Gastroesophageal sphincter (tissue), 4 donors: ENCODE data around the gene STARD13. TPM values are rescaled to one million over a fixed set of nuclear protein-coding genes. Genes with fewer than 3 reads are reported as not detected.

Experiments
- ATAC-seq: fragments of 150-250 bp; one replicate; pipeline ENCODE4 v1.9.1; 2016; ENCODE audit warnings: mild to moderate bottlenecking, moderate library complexity
- H3K27ac ChIP-seq, 4 donors: fragments of 200-600 bp; sonication (generic) in 3 of 4; 1 replicate in 3 of 4; 2 replicates in 1 of 4; pipeline ENCODE4 v1.5.1; 2016 to 2019
- H3K27me3 ChIP-seq: fragments of 200-600 bp; sonication (generic); one replicate; pipeline ENCODE4 v1.5.1; 2019
- H3K36me3 ChIP-seq, 2 donors: fragments of 200-600 bp; sonication (generic); one replicate each; pipeline ENCODE4 v1.5.1; 2019; ENCODE audit warnings: control low read depth in 1 of 2
- H3K4me1 ChIP-seq, 3 donors: fragments of 200-600 bp; sonication (generic); 1 replicate in 2 of 3; 2 replicates in 1 of 3; pipeline ENCODE4 v1.5.1; 2016 to 2019; ENCODE audit warnings: control low read depth in 2 of 3
- H3K4me3 ChIP-seq, 2 donors: fragments of 200-600 bp; sonication (generic); one replicate each; pipeline ENCODE4 v1.5.1; 2019; ENCODE audit warnings: mild to moderate bottlenecking in 1 of 2, moderate library complexity in 1 of 2
- H3K9me3 ChIP-seq, 3 donors: fragments of 200-600 bp; sonication (generic); one replicate each; pipeline ENCODE4 v1.5.1; 2017 to 2019; ENCODE audit warnings: control low read depth in 2 of 3
- EP300 ChIP-seq: sonication (generic); formaldehyde crosslinking; IDR thresholded peaks from one replicate; pipeline ENCODE4 v1.6.1; 2017; ENCODE audit warnings: antibody characterized with exemption, mild to moderate bottlenecking
- POLR2A ChIP-seq, 2 donors: fragments of 450-650 bp; IDR thresholded peaks; one replicate each; pipeline ENCODE4 v1.6.1; 2017; ENCODE audit warnings: antibody characterized with exemption in 2 of 2, mild to moderate bottlenecking in 2 of 2, moderate library complexity in 1 of 2
- POLR2AphosphoS5 ChIP-seq: sonication (generic); formaldehyde crosslinking; IDR thresholded peaks from one replicate; pipeline ENCODE4 v1.6.1; 2017; ENCODE audit warnings: antibody characterized with exemption
- WGBS, 2 donors: methylation state at CpG; one replicate each; pipeline ENCODE4 v1.1.5; 2018; ENCODE audit warnings: low coverage in 1 of 2; 5-methylcytosine and 5-hydroxymethylcytosine counted together
- total RNA-seq, 4 donors: library from RNA; depleted of rRNA; stranded (reverse); fragments of >200 nt; gene quantifications; one replicate each; pipeline ENCODE4 v1.1.0, GENCODE V29; 2016
- TF ChIP-seq, protein P1 (sequence below), 4 experiments: fragments of 200-600 bp in 2 of 4; fragments of 450-650 bp in 2 of 4; sonication (generic) in 1 of 4; IDR thresholded peaks; one replicate each; pipeline ENCODE4 v1.5.1; 2017 to 2019; ENCODE audit warnings: antibody characterized with exemption in 4 of 4, mild to moderate bottlenecking in 2 of 4, moderate library complexity in 2 of 4

The STARD13 gene
- total RNA-seq, 4 donors from 2014 or later, result 46.2 to 63.3 (median 49.3) TPM

DNA sequence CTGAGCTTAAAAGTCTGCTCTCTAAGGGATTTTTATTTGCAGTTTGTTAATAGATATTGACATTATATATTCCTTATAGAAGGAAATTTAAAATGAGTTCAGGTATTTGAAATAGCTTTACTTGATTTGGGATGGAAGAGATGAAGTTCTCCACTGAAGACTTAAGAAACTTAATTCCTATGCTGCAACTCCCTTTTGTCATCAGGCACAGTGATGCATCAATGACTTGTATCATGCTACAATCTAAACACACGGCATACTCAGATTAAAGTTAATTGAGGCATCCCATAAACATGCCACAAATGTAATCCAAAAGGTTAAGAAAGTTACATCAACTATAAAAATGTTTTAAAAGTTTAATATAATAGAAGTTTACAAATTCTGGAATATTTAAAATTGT lies 109.0 kb downstream of the STARD13 start:
- 13 to 31% methylated on average over 1 of the region's 1 CpG for WGBS, 2 donors
- no peak for TF ChIP-seq POLR2AphosphoS5
- TF ChIP-seq, protein P1, sequence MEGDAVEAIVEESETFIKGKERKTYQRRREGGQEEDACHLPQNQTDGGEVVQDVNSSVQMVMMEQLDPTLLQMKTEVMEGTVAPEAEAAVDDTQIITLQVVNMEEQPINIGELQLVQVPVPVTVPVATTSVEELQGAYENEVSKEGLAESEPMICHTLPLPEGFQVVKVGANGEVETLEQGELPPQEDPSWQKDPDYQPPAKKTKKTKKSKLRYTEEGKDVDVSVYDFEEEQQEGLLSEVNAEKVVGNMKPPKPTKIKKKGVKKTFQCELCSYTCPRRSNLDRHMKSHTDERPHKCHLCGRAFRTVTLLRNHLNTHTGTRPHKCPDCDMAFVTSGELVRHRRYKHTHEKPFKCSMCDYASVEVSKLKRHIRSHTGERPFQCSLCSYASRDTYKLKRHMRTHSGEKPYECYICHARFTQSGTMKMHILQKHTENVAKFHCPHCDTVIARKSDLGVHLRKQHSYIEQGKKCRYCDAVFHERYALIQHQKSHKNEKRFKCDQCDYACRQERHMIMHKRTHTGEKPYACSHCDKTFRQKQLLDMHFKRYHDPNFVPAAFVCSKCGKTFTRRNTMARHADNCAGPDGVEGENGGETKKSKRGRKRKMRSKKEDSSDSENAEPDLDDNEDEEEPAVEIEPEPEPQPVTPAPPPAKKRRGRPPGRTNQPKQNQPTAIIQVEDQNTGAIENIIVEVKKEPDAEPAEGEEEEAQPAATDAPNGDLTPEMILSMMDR (IDR thresholded peaks at IDR 0.05), result no peak
- no peak for TF ChIP-seq EP300
- H3K4me1 ChIP-seq, result peaks cover under 1 to 85% (median 4%) of the 10 kb centered on the region in 3 donors
- H3K4me3 ChIP-seq, result no peak overlapping the region
- peaks cover 0 to 6% of the 10 kb centered on the region in 2 donors for H3K36me3 ChIP-seq
- no peak for ATAC-seq
- no peaks in the 10 kb centered on the region for H3K27me3 ChIP-seq
- H3K27ac ChIP-seq, result peak overlapping the region in 1 of 4 donors; percentile 30
- H3K9me3 ChIP-seq, result no peaks in the 10 kb centered on the region

DNA sequence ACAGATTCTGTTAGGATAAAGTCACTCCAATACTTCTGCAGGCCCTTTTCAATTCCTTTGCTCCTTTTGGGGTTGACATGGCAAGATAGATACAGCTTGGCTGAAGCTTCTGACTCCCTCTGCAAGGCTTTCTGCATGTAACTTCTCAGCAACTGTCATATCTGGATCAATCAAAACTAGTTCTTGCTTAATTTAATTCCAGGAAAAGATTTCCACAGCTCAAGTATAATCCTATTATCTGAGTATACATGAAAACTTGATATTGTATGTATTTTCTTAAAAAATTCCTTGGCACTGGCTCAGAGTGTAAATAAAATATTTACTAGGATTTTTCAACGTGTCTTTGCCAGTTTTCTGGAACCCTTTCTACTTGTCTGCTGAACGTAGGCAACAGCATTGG lies 109.6 kb downstream of the STARD13 start:
- TF ChIP-seq POLR2AphosphoS5 (no peak), POLR2A (IDR thresholded peaks at IDR 0.05) (no peak), EP300 (no peak)
- TF ChIP-seq, protein P1 (IDR thresholded peaks at IDR 0.05), result no peak
- H3K27ac ChIP-seq, result peak overlapping the region in 3 of 4 donors; percentile 26 to 43 (median 29)
- no peaks in the 10 kb centered on the region for H3K27me3 ChIP-seq
- no peak for ATAC-seq
- peaks cover 0 to 85% (median 4%) of the 10 kb centered on the region in 3 donors for H3K4me1 ChIP-seq
- H3K4me3 ChIP-seq, result no peak overlapping the region
- H3K36me3 ChIP-seq, result peaks cover 0 to 6% of the 10 kb centered on the region in 2 donors
- H3K9me3 ChIP-seq, result no peaks in the 10 kb centered on the region
- WGBS, 2 donors, result 28 to 31% methylated on average over 2 of the region's 2 CpGs

DNA sequence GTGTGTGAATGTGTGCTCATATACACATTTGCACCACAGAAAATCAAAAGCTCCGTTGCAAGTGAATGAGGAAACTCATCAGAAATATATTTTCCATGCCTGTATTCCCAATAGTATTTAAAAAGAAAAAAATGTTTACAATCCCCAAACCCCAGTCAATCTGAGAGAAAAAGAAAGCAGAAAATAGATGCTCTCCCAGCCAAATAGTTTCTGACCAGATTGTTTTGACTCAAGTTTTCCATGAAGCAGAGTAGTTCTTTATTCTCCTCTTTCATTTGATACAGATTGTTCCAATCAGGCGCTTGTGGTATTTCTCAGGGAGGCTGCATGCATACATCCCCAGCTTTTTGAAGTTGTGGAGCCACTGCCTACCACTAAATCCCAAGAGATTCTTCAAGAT lies 110.6 kb downstream of the STARD13 start:
- TF ChIP-seq POLR2AphosphoS5, result no peak
- TF ChIP-seq EP300, result no peak
- TF ChIP-seq, protein P1 (IDR thresholded peaks at IDR 0.05), result no peak
- TF ChIP-seq POLR2A (IDR thresholded peaks at IDR 0.05), result no peak
- no peak for ATAC-seq
- Histone ChIP-seq H3K4me3 (no peak overlapping the region), H3K27me3 (no peaks in the 10 kb centered on the region), H3K4me1 (peaks cover 0 to 88% (median 4%) of the 10 kb centered on the region in 3 donors), H3K9me3 (no peaks in the 10 kb centered on the region), H3K27ac (peak overlapping the region in 3 of 4 donors; percentile 26 to 43 (median 29)), H3K36me3 (peaks cover 0 to 6% of the 10 kb centered on the region in 2 donors)
- WGBS, 2 donors, result 57 to 59% methylated on average over 2 of the region's 2 CpGs

DNA sequence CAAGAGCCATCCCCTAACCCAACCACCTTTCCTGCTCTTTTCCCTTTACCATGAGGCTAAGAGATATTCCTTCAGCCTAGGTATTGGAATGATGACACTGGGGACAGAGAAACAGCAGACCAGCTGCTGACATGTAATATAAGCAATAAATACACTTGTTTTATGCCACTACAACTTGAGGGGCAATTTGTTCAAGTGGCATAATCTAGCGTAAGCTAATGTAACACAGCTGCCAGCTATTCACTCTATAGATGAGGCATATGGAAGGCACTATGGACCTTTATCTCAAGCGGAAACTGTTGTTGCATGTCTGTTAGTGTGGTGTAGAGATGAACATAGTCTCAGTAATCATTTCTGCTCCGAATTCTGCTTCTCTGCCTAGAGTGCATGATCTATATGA lies 111.1 kb downstream of the STARD13 start:
- no peak for TF ChIP-seq EP300
- TF ChIP-seq, protein P1 (IDR thresholded peaks at IDR 0.05), result no peak
- TF ChIP-seq POLR2A (IDR thresholded peaks at IDR 0.05), result no peak
- 77 to 82% methylated on average over 3 of the region's 3 CpGs for WGBS, 2 donors

DNA sequence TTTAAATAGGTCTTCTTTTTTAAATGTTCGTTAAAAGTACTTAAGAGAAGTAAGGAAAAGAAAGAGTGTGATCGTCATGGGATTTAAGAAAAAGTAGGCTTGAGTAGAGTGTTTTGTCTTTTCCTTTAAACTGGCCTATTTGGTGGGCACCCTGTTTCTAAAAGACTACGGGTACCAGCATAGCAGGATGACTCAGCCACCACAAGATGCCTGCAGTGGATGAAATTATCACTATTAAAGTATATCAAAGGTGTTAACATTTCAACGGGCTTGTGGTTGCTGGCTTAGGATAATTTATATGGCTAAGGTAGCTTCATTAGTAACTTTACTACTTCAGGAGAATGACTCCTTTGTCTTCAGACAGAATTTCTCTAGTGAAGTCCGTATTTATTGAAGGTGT lies 112.6 kb downstream of the STARD13 start:
- Histone ChIP-seq H3K27me3 (no peaks in the 10 kb centered on the region), H3K9me3 (no peaks in the 10 kb centered on the region), H3K36me3 (no peaks in the 10 kb centered on the region), H3K4me3 (no peak overlapping the region), H3K4me1 (peaks cover 4 to 88% (median 11%) of the 10 kb centered on the region in 3 donors), H3K27ac (peak overlapping the region in 3 of 4 donors; percentile 12 to 43 (median 41))
- ATAC-seq, result no peak
- WGBS, 2 donors, result 78 to 89% methylated on average over 3 to 5 of the region's 5 CpGs
- TF ChIP-seq EP300 (no peak), POLR2AphosphoS5 (no peak), POLR2A (IDR thresholded peaks at IDR 0.05) (no peak)
- TF ChIP-seq, protein P1 (IDR thresholded peaks at IDR 0.05), result no peak

More for the DNA sequence above, 111.1 kb downstream of the STARD13 start:
- Histone ChIP-seq H3K4me3 (no peak overlapping the region), H3K4me1 (peaks cover 0 to 88% (median 4%) of the 10 kb centered on the region in 3 donors), H3K36me3 (peaks cover 0 to 2% of the 10 kb centered on the region in 2 donors), H3K27me3 (no peaks in the 10 kb centered on the region), H3K27ac (peak overlapping the region in 2 of 4 donors; percentile 41 to 52), H3K9me3 (no peaks in the 10 kb centered on the region)
- ATAC-seq, result no peak
